Transverse colon (tissue), 4 donors: ENCODE measurements around the gene AGPAT2. TPM values are rescaled to one million over a fixed set of nuclear protein-coding genes. Genes with fewer than 3 reads are reported as not detected.

ENCODE experiments used
- DNase-seq: peaks from one replicate; pipeline ENCODE4 v3.0.0-alpha.2; 2019
- H3K27ac ChIP-seq, 4 donors: fragments of 200-600 bp; sonication (generic); 2 replicates each; pipeline ENCODE4 v1.5.1; 2016 to 2018; ENCODE audit warnings: inconsistent platforms in 4 of 4
- H3K27me3 ChIP-seq: fragments of 200-600 bp; sonication (generic); 2 replicates; pipeline ENCODE4 v1.5.1; 2017; ENCODE audit warnings: inconsistent platforms
- H3K36me3 ChIP-seq, 4 donors: fragments of 200-600 bp; sonication (generic); 2 replicates each; pipeline ENCODE4 v1.5.1; 2017 to 2019; ENCODE audit warnings: inconsistent platforms in 4 of 4
- H3K4me1 ChIP-seq, 4 donors: fragments of 200-600 bp; sonication (generic); 2 replicates each; pipeline ENCODE4 v1.5.1; 2017 to 2020; ENCODE audit warnings: inconsistent platforms in 4 of 4
- H3K4me3 ChIP-seq, 4 donors: fragments of 200-600 bp; sonication (generic); 1 replicate in 1 of 4; 2 replicates in 3 of 4; pipeline versions ENCODE4 v1.5.1 to v1.6.1; 2017 to 2019; ENCODE audit warnings: inconsistent platforms in 4 of 4
- H3K9me3 ChIP-seq, 2 donors: fragments of 200-600 bp; sonication (generic); 2 replicates each; pipeline ENCODE4 v1.5.1; 2017 to 2019; ENCODE audit warnings: inconsistent platforms in 2 of 2
- CTCF ChIP-seq, 5 experiments: fragments of 200-600 bp in 3 of 5; fragments of 450-650 bp in 2 of 5; sonication (generic) in 3 of 5; IDR thresholded peaks; 1 replicate in 2 of 5; 2 replicates in 3 of 5; pipeline ENCODE4 v1.5.1; 2016 to 2017; ENCODE audit warnings: antibody characterized with exemption in 5 of 5, inconsistent platforms in 3 of 5, mild to moderate bottlenecking in 2 of 5, moderate library complexity in 1 of 5
- EP300 ChIP-seq: sonication (generic); formaldehyde crosslinking; IDR thresholded peaks from one replicate; pipeline ENCODE4 v1.6.1; 2017; ENCODE audit warnings: antibody characterized with exemption, low read depth
- POLR2A ChIP-seq: fragments of 450-650 bp; IDR thresholded peaks from one replicate; pipeline ENCODE4 v1.6.1; 2016; ENCODE audit warnings: antibody characterized with exemption, mild to moderate bottlenecking, moderate library complexity
- POLR2AphosphoS5 ChIP-seq, 3 donors: sonication (generic); formaldehyde crosslinking; IDR thresholded peaks; one replicate each; pipeline ENCODE4 v1.6.1; 2016; ENCODE audit warnings: antibody characterized with exemption in 3 of 3
- WGBS, 2 donors: methylation state at CpG; one replicate each; pipeline ENCODE4 v1.1.5; 2018; ENCODE audit warnings: low coverage in 1 of 2; 5-methylcytosine and 5-hydroxymethylcytosine counted together
- in situ Hi-C, 4 donors: fragments of 200-750 bp; cut with MboI; loops; one replicate each; pipeline versions ENCODE4 v1.15.0 to v1.15.1; 2017; ENCODE audit warnings: low sequenced_read_pairs in 3 of 4, low pct_ligation_motif_present in 1 of 4, low pct_unique_long_range_greater_than_20kb in 1 of 4
- intact Hi-C: fragments of 100-400 bp; cut with DNase I; formaldehyde crosslinking; loops from one replicate; pipeline ENCODE4 v1.15.1; 2023; ENCODE audit warnings: low total_unique reads
- total RNA-seq, 4 donors: library from RNA; depleted of rRNA; stranded (reverse); fragments of >200 nt; gene quantifications; one replicate each; pipeline ENCODE4 v1.1.0, GENCODE V29; 2016

AGPAT2 gene
- total RNA-seq, 4 donors from 2014 or later, result 245 to 441 (median 290) TPM

- Histone ChIP-seq H3K36me3 (peaks cover 0 to 22% (median 9%) of the 10 kb centered on the region in 4 donors), H3K27ac (no peak overlapping the region), H3K9me3 (no peaks in the 10 kb centered on the region), H3K4me3 (peak overlapping the region in 1 of 4 donors; percentile 90), H3K27me3 (no peaks in the 10 kb centered on the region), H3K4me1 (peaks cover 15 to 45% (median 32%) of the 10 kb centered on the region in 4 donors)
- no peak for DNase-seq
- intact Hi-C loops (loop anchor here (5.0 kb wide), 1 partner anchor 38 kb away; the partner anchor contains the start of gene AGPAT2), in situ Hi-C loops (no loop called here)
- WGBS, 2 donors, result 78% methylated on average over 10 of the region's 10 CpGs; no CpG with 5 or more reads in 1 of the 2 donors
- TF ChIP-seq POLR2A, result no peak
- no peak for TF ChIP-seq EP300
Measured at GRCh38 chr9:136725612-136726011, 38.4 kb upstream of the AGPAT2 start.

GRCh38 chr9:136724772-136725171 is 37.5 kb upstream of the AGPAT2 start:
- Histone ChIP-seq H3K4me1 (peaks cover 15 to 52% (median 39%) of the 10 kb centered on the region in 4 donors), H3K4me3 (no peak overlapping the region), H3K9me3 (no peaks in the 10 kb centered on the region), H3K27me3 (no peaks in the 10 kb centered on the region), H3K27ac (no peak overlapping the region), H3K36me3 (peaks cover 0 to 22% (median 9%) of the 10 kb centered on the region in 4 donors)
- in situ Hi-C loops (no loop called here), intact Hi-C loops (loop anchor here (5.0 kb wide), 1 partner anchor 37 kb away; the partner anchor contains the start of gene AGPAT2)
- TF ChIP-seq EP300 (no peak), CTCF (IDR thresholded peaks at IDR 0.05) (no peak), POLR2A (no peak), POLR2AphosphoS5 (IDR thresholded peaks at IDR 0.05) (no peak)
- 77 to 86% methylated on average over 2 to 7 of the region's 7 CpGs for WGBS, 2 donors
- DNase-seq, result no peak

GRCh38 chr9:136723989-136724388 is 36.7 kb upstream of the AGPAT2 start:
- WGBS, 2 donors, result 91% methylated on average over 8 of the region's 8 CpGs; no CpG with 5 or more reads in 1 of the 2 donors
- Histone ChIP-seq H3K27me3 (peaks cover 6% of the 10 kb centered on the region), H3K4me1 (peaks cover 19 to 48% (median 42%) of the 10 kb centered on the region in 4 donors), H3K4me3 (no peak overlapping the region), H3K27ac (no peak overlapping the region), H3K9me3 (no peaks in the 10 kb centered on the region), H3K36me3 (peaks cover 0 to 22% (median 9%) of the 10 kb centered on the region in 4 donors)
- in situ Hi-C loops, result no loop called here
- intact Hi-C loops, result no loop called here
- TF ChIP-seq CTCF (IDR thresholded peaks at IDR 0.05) (no peak), POLR2A (no peak), POLR2AphosphoS5 (IDR thresholded peaks at IDR 0.05) (no peak), EP300 (no peak)
- DNase-seq, result no peak

- no peak for TF ChIP-seq EP300
- no peak for TF ChIP-seq POLR2AphosphoS5 (IDR thresholded peaks at IDR 0.05)
- TF ChIP-seq CTCF (IDR thresholded peaks at IDR 0.05), result no peak
- no peak for TF ChIP-seq POLR2A
- peaks cover 0 to 22% (median 9%) of the 10 kb centered on the region in 4 donors for H3K36me3 ChIP-seq
- peaks cover 17 to 44% (median 37%) of the 10 kb centered on the region in 4 donors for H3K4me1 ChIP-seq
- no peak overlapping the region for H3K4me3 ChIP-seq
- WGBS, 2 donors, result 91% methylated on average over 11 of the region's 32 CpGs; no CpG with 5 or more reads in 1 of the 2 donors
- H3K27me3 ChIP-seq, result peaks cover 9% of the 10 kb centered on the region
- no peak overlapping the region for H3K27ac ChIP-seq
- intact Hi-C loops, result no loop called here
- in situ Hi-C loops, result no loop called here
- no peak for DNase-seq
- no peaks in the 10 kb centered on the region for H3K9me3 ChIP-seq
Measured at GRCh38 chr9:136723362-136723976, 36.2 kb upstream of the AGPAT2 start.
